ENCODE data around the gene PHACTR3.

The PHACTR3 gene

GRCh38 chr20:59673288-59673997 lies 69.1 kb downstream of the PHACTR3 start:
- DNase-seq: no peak

GRCh38 chr20:59673998-59674445 lies 69.7 kb downstream of the PHACTR3 start:
- no peak for DNase-seq

GRCh38 chr20:59676126-59676850 lies 71.9 kb downstream of the PHACTR3 start:
- no peak for DNase-seq

- no peak for DNase-seq
Measured at GRCh38 chr20:59676851-59677182, 72.5 kb downstream of the PHACTR3 start.

GRCh38 chr20:59677586-59677985 lies 73.2 kb downstream of the PHACTR3 start:
- DNase-seq: no peak

- DNase-seq: no peak
Measured at GRCh38 chr20:59678288-59678687, 73.9 kb downstream of the PHACTR3 start.

- DNase-seq: no peak
Measured at GRCh38 chr20:59678951-59679350, 74.6 kb downstream of the PHACTR3 start.

GRCh38 chr20:59680148-59680650 lies 75.9 kb downstream of the PHACTR3 start:
- DNase-seq: no peak

GRCh38 chr20:59680852-59681251 lies 76.5 kb downstream of the PHACTR3 start:
- DNase-seq: no peak

GRCh38 chr20:59682603-59683002 lies 78.3 kb downstream of the PHACTR3 start:
- no peak for DNase-seq

- DNase-seq: no peak
Measured at GRCh38 chr20:59683181-59683580, 78.8 kb downstream of the PHACTR3 start.

GRCh38 chr20:59684685-59685242 lies 80.4 kb downstream of the PHACTR3 start:
- DNase-seq: no peak

GRCh38 chr20:59686404-59687346 lies 82.3 kb downstream of the PHACTR3 start:
- DNase-seq: no peak

- no peak for DNase-seq
Measured at GRCh38 chr20:59688356-59688755, 84.0 kb downstream of the PHACTR3 start.

- no peak for DNase-seq
Measured at GRCh38 chr20:59688999-59689398, 84.7 kb downstream of the PHACTR3 start.

- DNase-seq: no peak
Measured at GRCh38 chr20:59690101-59690500, 85.8 kb downstream of the PHACTR3 start.

- no peak for DNase-seq
Measured at GRCh38 chr20:59690976-59691375, 86.6 kb downstream of the PHACTR3 start.

- no peak for DNase-seq
Measured at GRCh38 chr20:59692139-59692538, 87.8 kb downstream of the PHACTR3 start.

GRCh38 chr20:59693587-59693986 lies 89.2 kb downstream of the PHACTR3 start:
- no peak for DNase-seq

GRCh38 chr20:59696476-59696875 lies 92.1 kb downstream of the PHACTR3 start:
- no peak for DNase-seq

- no peak for DNase-seq
Measured at GRCh38 chr20:59697068-59697467, 92.7 kb downstream of the PHACTR3 start.

GRCh38 chr20:59698598-59698997 lies 94.3 kb downstream of the PHACTR3 start:
- DNase-seq: no peak

GRCh38 chr20:59701236-59701635 lies 96.9 kb downstream of the PHACTR3 start:
- no peak for DNase-seq

Data from stimulated activated CD4-positive, alpha-beta T cell treated with anti-CD3 and anti-CD28 coated beads, Interleukin-1b, Interleukin-23, amount 100 ng/mL, for 48 hours (primary cell).